Fibroblast of gingiva (primary cell): Measurements from ENCODE around the gene ZMYND10.
A peak's percentile ranks its signal among the peaks of the same experiment; 100 is the strongest.

Experiments used
- DNase-seq: peaks from one replicate; pipeline ENCODE4 v3.0.0-alpha.2; 2011; ENCODE audit warnings: low read depth

The ZMYND10 gene

DNA sequence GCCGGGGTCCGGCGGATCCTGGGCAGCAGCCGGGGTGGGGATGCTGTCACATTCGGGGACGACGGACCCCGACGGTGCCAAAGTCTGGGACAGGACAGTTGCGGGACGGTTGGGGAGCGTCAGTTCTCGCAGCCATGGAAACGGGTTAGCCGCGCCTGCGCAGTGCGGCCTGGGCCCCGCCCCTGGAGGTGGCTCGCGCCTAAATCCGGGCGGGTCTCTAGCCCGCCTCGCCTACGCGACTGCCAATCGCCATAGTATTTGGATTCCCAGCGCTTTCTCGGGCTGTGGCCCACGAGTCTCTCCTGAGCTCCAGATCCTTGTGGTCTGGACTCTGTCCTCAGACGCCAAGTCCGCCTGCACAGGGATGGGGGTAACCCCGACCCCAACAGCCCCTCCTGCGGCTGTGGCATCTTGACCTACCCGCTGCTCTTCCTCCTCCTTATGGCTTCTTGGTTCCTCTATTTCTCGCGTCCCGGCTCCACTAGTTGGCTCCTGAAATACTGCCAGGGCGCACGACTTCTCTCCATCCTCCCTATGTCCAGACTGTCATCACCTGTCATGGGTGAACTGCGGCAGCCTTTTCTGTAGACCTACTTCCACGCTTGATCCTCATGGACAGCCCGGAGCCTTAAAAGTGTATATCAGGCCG lies at the start of gene ZMYND10:
Gene ZMYND10, minus strand, starts transcription at position 147 of the 649 bp plus-strand sequence. CDS start 153 bp downstream, outside the sequence.
- DNase-seq: peak; percentile 29

GRCh38 chr3:50393061-50393460 lies 47.5 kb upstream of the ZMYND10 start:
- DNase-seq: no peak

- DNase-seq: no peak
Measured at GRCh38 chr3:50392101-50392715, 46.7 kb upstream of the ZMYND10 start.

- no peak for DNase-seq
Measured at GRCh38 chr3:50390508-50391224, 45.1 kb upstream of the ZMYND10 start.

DNA sequence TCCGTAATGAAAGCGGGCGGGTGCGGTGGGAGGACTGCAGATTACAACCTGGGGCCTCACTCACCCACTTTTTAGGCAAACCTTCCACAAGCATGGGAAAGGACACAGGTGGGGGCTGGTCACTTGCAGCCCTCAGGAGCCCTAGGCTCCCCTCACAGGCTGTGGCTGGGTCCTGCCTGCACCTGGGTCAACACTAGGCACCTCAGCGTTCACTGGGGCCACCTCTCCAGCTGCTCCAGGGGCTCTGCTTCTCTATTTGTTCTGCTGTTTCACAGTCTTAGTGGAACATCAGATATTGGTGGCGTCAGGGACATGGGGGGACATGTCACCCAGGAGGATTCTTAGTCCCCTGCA lies 43.9 kb upstream of the ZMYND10 start:
- no peak for DNase-seq

- DNase-seq: no peak
Measured at GRCh38 chr3:50388720-50389413, 43.3 kb upstream of the ZMYND10 start.

DNA sequence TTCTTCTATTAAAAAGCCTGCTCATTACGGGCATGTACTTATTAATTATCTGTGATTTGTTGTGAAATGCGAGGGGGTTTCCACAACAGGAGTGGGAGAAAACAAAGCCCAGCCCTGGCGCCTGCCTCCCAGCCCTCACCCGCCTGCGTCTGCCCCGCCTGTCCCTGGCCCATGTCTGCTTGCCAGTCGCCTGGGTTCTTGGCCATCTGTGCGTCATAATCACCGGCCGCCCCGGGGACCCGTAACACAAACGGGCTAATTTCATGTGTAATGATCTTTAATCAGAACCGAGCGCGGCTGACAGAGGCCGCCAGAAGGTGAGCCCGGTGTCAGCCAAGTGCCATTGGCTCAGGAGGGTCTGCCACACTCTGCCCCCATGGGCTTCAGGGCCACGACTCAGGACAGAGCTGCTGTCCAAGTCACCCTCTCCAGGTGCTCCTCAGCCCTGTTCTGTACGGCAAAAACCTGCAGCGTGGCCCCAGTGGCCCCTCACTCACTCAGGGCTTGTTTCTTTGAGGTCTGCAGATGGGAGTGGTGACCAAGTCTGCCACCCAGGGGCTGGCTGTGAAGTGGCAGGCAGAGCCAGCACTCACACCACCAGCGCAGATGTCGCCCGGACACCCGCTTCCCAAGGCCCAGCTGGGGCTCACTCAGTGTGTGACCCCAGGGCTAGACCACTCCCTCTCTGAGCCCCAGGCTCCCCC lies 42.6 kb upstream of the ZMYND10 start:
- no peak for DNase-seq

DNA sequence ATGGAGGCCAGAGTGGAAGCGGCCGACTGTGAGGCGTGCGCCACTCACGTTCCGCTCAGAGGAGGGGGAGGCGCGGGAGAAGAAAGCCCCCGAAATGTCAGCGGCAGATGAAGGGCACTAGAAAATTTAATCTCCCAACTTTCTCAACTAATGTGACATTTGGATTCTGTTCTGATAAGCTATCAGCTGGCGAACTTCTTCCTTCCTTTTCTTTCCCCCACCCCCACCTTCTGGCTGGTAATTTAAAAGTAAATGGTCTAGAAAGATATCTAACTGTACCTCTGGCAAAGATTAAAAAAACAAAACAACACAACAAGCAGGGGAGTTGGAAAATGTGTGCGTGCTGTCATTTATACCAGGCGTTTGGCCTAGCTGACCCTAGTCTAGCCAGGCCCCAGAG lies 40.2 kb upstream of the ZMYND10 start:
- DNase-seq: no peak

GRCh38 chr3:50383750-50384149 lies 38.2 kb upstream of the ZMYND10 start:
- no peak for DNase-seq

GRCh38 chr3:50382722-50383121 lies 37.2 kb upstream of the ZMYND10 start:
- no peak for DNase-seq

- DNase-seq: no peak
Measured at GRCh38 chr3:50381383-50381782, 35.9 kb upstream of the ZMYND10 start.

DNA sequence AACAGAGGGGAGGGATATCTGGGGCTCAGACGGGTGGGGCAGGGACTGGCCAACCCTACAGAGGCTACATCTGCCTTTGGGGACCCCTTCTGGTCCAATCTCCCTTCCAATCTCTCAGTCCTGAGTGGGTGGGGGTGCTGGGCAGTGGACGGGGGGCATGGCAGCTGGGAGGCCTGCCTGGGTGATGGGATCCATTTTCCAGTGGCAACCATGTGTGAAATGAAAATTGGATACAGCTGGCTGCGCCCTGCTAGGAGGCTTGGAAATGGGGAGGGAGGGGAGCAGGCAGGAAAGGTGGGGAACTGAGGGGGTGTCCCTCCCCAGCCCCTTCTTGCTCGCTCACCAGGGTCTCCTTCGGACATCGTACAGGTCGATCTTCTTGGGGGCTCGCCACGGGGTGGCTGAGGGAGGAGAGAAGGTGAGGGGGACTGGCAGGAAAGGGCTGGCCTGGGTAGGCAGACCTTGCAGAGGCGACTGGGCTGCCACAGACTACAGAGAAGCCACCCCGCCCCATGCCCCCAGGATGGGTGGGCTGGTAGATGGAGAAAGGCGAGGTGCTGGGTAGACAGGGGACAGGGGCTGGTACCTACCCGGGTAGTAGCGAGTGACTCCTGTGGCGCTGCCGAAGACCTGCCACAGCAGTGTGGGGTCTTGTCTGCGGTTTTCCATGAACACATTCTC lies 35.0 kb upstream of the ZMYND10 start:
- DNase-seq: no peak

DNA sequence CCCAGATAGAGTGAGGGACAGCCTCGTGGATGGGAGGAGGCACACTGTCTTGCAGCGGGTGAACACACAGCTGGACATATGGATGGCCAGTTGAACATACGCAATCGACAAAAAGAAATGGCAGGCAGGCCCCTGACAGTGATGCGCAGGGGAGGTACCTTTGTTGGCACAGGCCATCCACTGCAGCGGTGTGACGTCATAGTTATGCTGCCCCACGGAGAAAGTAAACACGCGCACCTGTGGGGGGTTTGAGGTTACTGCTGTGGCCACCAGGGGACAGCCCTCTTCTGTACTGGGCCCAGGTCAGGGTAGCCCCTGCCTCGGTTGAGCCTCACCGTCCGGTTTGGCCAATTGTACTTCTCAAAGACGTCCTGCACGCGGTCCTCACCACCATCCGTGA lies 33.2 kb upstream of the ZMYND10 start:
- no peak for DNase-seq

- DNase-seq: no peak
Measured at GRCh38 chr3:50378024-50378423, 32.5 kb upstream of the ZMYND10 start.

DNA sequence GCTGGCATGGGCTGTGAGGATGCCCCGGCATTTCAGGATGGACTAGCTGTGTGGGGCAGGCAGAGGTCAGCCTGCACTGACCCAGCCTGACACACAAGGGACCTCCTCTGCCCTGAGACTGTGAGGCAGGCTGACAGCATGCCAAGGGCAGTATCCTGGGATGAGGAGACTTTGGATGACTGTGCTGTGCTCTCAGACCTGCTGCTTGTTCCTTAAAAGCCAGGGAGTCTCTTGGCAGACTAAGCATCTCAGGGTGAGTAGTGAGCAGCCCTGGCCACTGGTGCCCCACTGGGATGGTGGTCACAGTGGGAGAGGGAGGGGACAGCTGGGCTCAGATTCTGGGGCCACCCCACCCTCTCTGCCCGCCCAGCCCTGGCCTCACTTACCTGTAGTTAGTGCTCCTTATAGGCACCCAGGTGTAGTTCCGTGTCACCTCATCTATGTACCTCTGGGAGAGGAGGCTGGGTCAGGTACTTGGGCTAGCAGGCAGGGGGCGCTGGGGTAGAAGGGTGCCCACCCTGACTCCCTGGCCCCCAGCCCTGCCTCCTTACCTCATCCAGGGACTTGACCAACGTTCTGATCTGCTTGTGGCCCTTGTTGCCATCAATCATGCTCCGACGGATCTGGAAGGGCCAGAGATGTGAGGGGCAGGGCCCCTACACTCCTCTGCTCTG lies 29.9 kb upstream of the ZMYND10 start:
- DNase-seq: no peak

DNA sequence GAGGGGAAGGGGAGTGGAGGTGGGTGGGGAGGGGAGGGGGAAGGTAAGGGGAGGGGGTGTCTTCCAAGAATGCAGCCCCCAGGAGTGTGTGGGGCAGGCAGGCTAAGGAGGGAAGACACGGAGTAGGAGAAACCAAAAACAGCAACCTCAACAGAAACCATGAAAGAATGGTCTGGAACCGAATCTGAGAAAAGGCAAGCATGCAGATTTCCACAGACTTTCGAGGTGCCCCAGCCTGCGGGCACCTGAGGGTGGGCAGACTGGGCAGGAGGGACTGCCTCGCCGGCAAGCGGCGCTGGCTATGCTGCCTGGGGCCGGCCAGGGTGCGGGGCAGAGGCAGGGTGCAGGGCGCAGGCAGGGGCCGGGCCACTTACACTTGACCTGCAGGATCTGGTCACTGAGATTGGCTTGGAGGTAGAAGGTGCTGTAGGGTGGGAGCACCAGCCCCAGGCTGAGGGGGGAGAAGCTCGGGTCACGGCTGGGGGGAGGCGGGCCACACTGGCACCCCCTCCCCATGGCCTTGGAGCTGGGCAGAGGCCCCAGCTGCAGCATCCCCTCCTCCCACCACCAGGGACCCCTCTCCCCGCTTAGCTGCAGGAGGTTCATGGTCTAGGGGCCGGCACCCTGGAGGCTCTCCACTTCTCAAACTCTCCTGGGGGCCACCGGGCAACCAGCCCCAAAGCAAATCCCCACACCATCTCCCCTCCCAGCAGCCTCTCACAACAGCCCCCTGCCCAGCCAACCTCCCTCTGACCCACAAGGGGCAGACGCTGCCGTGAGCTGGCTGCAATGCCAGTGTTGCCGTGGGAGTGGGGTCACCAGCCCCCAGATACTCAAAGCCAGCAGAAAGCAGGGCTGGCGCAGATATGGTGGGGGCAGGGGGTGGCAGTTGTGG lies 29.1 kb upstream of the ZMYND10 start:
- DNase-seq: no peak

- DNase-seq: no peak
Measured at GRCh38 chr3:50373146-50374051, 27.9 kb upstream of the ZMYND10 start.

- no peak for DNase-seq
Measured at GRCh38 chr3:50372349-50372748, 26.8 kb upstream of the ZMYND10 start.

DNA sequence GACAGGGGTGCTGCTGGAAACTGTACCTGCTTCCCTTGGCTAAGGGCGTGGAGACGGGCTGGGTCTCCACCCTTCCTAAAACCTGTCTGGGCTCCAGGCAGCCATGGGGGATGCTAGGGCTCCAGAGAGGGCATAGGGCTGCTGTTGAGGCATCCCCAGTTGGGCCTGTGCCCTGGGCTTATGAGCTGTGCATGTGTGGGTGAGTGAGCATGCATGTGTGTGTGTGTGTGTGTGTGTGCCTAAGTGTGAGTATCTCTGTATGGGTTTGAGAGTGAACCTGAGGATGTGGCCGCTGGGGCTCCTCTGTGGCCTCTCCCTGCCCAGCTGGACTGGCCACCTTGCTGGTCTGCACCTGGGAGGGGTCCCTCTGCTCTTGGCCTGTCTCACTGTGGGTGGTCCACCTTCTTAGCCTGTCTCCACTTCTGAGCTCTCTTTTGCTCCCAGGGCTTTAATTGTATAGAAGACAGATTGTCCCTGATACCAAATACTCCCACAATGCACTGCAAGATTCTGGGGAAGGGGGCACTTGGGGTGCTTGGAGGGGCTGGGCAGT lies 25.7 kb upstream of the ZMYND10 start:
- no peak for DNase-seq
